Upper lobe of right lung (tissue), 1 donor: ENCODE measurements around the gene INTS1. TPM values are rescaled to one million over a fixed set of nuclear protein-coding genes. Genes with fewer than 3 reads are reported as not detected.

Experiments
- ATAC-seq: fragments of 200-7000 bp; cut with Tn5 transposase; one replicate; pipeline ENCODE4 v1.9.1; 2020; ENCODE audit warnings: mild to moderate bottlenecking, moderate library complexity
- DNase-seq: peaks from one replicate; pipeline ENCODE4 v3.0.0-alpha.2; 2020
- H3K27ac ChIP-seq: fragments of 200-600 bp; one replicate; pipeline ENCODE4 v1.8.0; 2022
- H3K27me3 ChIP-seq: fragments of 200-600 bp; one replicate; pipeline ENCODE4 v1.8.0; 2022; ENCODE audit warnings: mild to moderate bottlenecking
- H3K36me3 ChIP-seq: fragments of 200-600 bp; one replicate; pipeline ENCODE4 v1.8.0; 2022
- H3K4me1 ChIP-seq: fragments of 200-600 bp; one replicate; pipeline ENCODE4 v1.8.0; 2022
- H3K4me3 ChIP-seq: fragments of 200-600 bp; one replicate; pipeline ENCODE4 v1.8.0; 2022; ENCODE audit warnings: mild to moderate bottlenecking
- H3K9me3 ChIP-seq: fragments of 200-600 bp; one replicate; pipeline ENCODE4 v1.8.0; 2022
- CTCF ChIP-seq: fragments of 200-600 bp; IDR thresholded peaks from one replicate; pipeline ENCODE4 v1.8.0; 2022; ENCODE audit warnings: antibody characterized with exemption
- intact Hi-C: fragments of 100-400 bp; cut with DNase I; formaldehyde crosslinking; loops from one replicate; pipeline ENCODE4 v1.11.0; 2022
- total RNA-seq: library from RNA; stranded (reverse); fragmentation: NEBNext Ultra II Directional; extraction: Animal tissue kit (Norgen Biotek cat#: 25700); gene quantifications from one replicate; pipeline ENCODE4 v1.2.1, GENCODE V29; 2021
- donor health status: DM: no; HTN: yes; CAD: no; lungs with severe emphysema.

Gene INTS1
- total RNA-seq, 1 donor from 2014 or later, result 49.2 TPM

GRCh38 chr7:1427064-1427657 lies 77.0 kb downstream of the INTS1 start:
- no peak for TF ChIP-seq CTCF
- intact Hi-C loops, result no loop called here
- no peak overlapping the region for H3K4me3 ChIP-seq
- peaks cover 20% of the 10 kb centered on the region for H3K27me3 ChIP-seq
- DNase-seq (no peak), ATAC-seq (no peak)
- H3K27ac ChIP-seq, result no peak overlapping the region
- no peaks in the 10 kb centered on the region for H3K36me3 ChIP-seq
- H3K9me3 ChIP-seq, result no peaks in the 10 kb centered on the region
- peaks cover 3% of the 10 kb centered on the region for H3K4me1 ChIP-seq

- H3K36me3 ChIP-seq, result no peaks in the 10 kb centered on the region
- peaks cover 24% of the 10 kb centered on the region for H3K27me3 ChIP-seq
- intact Hi-C loops, result no loop called here
- no peak for ATAC-seq
- H3K4me3 ChIP-seq, result no peak overlapping the region
- DNase-seq, result no peak
- no peak for TF ChIP-seq CTCF
- no peaks in the 10 kb centered on the region for H3K4me1 ChIP-seq
- H3K27ac ChIP-seq, result no peak overlapping the region
- no peaks in the 10 kb centered on the region for H3K9me3 ChIP-seq
Observed at GRCh38 chr7:1426474-1426873, 77.7 kb downstream of the INTS1 start.

- Histone ChIP-seq H3K4me1 (no peaks in the 10 kb centered on the region), H3K27ac (no peak overlapping the region), H3K27me3 (peaks cover 22% of the 10 kb centered on the region), H3K9me3 (no peaks in the 10 kb centered on the region), H3K4me3 (no peak overlapping the region), H3K36me3 (no peaks in the 10 kb centered on the region)
- ATAC-seq, result no peak
- DNase-seq, result no peak
- no peak for TF ChIP-seq CTCF
- intact Hi-C loops, result no loop called here
Observed at GRCh38 chr7:1425292-1426136, 78.7 kb downstream of the INTS1 start.

- Histone ChIP-seq H3K27me3 (peaks cover 16% of the 10 kb centered on the region), H3K36me3 (no peaks in the 10 kb centered on the region), H3K27ac (no peak overlapping the region), H3K4me3 (no peak overlapping the region), H3K9me3 (no peaks in the 10 kb centered on the region), H3K4me1 (no peaks in the 10 kb centered on the region)
- intact Hi-C loops, result no loop called here
- ATAC-seq (no peak), DNase-seq (no peak)
- TF ChIP-seq CTCF, result no peak
Observed at GRCh38 chr7:1424041-1424440, 80.1 kb downstream of the INTS1 start.

- no peak for TF ChIP-seq CTCF
- Histone ChIP-seq H3K36me3 (no peaks in the 10 kb centered on the region), H3K9me3 (no peaks in the 10 kb centered on the region), H3K27me3 (peaks cover 16% of the 10 kb centered on the region), H3K4me3 (no peak overlapping the region), H3K27ac (no peak overlapping the region), H3K4me1 (no peaks in the 10 kb centered on the region)
- DNase-seq (no peak), ATAC-seq (no peak)
- intact Hi-C loops, result no loop called here
Observed at GRCh38 chr7:1423264-1423811, 80.9 kb downstream of the INTS1 start.
